HEK293 (cell line): ENCODE data around the gene CMTM2.

Experiments
- GLI2 ChIP-seq: fragments of 450-650 bp; formaldehyde crosslinking; IDR thresholded peaks from 2 replicates; pipeline ENCODE4; 2017; ENCODE audit warnings: missing biosample characterization, missing genetic modification characterization, low read depth, borderline replicate concordance
- KLF17 ChIP-seq: fragments of 450-650 bp; formaldehyde crosslinking; IDR thresholded peaks from 2 replicates; pipeline ENCODE4 v1.5.1; 2016; ENCODE audit warnings: missing biosample characterization, missing genetic modification characterization
- OVOL3 ChIP-seq: fragments of 450-650 bp; formaldehyde crosslinking; IDR thresholded peaks from 2 replicates; pipeline ENCODE4 v1.5.1; 2016; ENCODE audit warnings: missing biosample characterization, missing genetic modification characterization
- RBAK ChIP-seq: fragments of 450-650 bp; formaldehyde crosslinking; IDR thresholded peaks from 2 replicates; pipeline ENCODE4 v1.5.1; 2016; ENCODE audit warnings: missing biosample characterization, missing genetic modification characterization
- SP7 ChIP-seq: fragments of 450-650 bp; formaldehyde crosslinking; IDR thresholded peaks from 2 replicates; pipeline ENCODE4 v1.5.1; 2016; ENCODE audit warnings: missing biosample characterization, missing genetic modification characterization
- ZBTB7A ChIP-seq: fragments of 450-650 bp; formaldehyde crosslinking; IDR thresholded peaks from 2 replicates; pipeline ENCODE4 v1.5.1; 2016; ENCODE audit warnings: low read depth, missing biosample characterization, missing genetic modification characterization
- ZFP69B ChIP-seq: fragments of 450-650 bp; formaldehyde crosslinking; IDR thresholded peaks from 2 replicates; pipeline ENCODE4 v1.5.1; 2016; ENCODE audit warnings: missing biosample characterization, missing genetic modification characterization
- ZNF114 ChIP-seq: fragments of 450-650 bp; formaldehyde crosslinking; IDR thresholded peaks from 2 replicates; pipeline ENCODE4 v1.5.0; 2017; ENCODE audit warnings: missing biosample characterization, missing genetic modification characterization
- ZNF169 ChIP-seq: fragments of 450-650 bp; formaldehyde crosslinking; IDR thresholded peaks from 2 replicates; pipeline ENCODE4 v1.5.1; 2016; ENCODE audit warnings: missing biosample characterization, missing genetic modification characterization
- ZNF214 ChIP-seq: fragments of 450-650 bp; formaldehyde crosslinking; IDR thresholded peaks from 2 replicates; pipeline ENCODE4 v1.5.1; 2017; ENCODE audit warnings: missing biosample characterization, mild to moderate bottlenecking, missing genetic modification characterization, borderline replicate concordance
- ZNF24 ChIP-seq: fragments of 450-650 bp; formaldehyde crosslinking; IDR thresholded peaks from 2 replicates; pipeline ENCODE4 v1.5.1; 2016; ENCODE audit warnings: missing biosample characterization, missing genetic modification characterization
- ZNF266 ChIP-seq: fragments of 450-650 bp; formaldehyde crosslinking; IDR thresholded peaks from 2 replicates; pipeline ENCODE4 v1.5.1; 2016; ENCODE audit warnings: missing biosample characterization, missing genetic modification characterization, low read depth
- ZNF280C ChIP-seq: fragments of 450-650 bp; formaldehyde crosslinking; IDR thresholded peaks from 2 replicates; pipeline ENCODE4 v1.5.1; 2016; ENCODE audit warnings: missing biosample characterization, missing genetic modification characterization
- ZNF302 ChIP-seq: fragments of 450-650 bp; formaldehyde crosslinking; IDR thresholded peaks from 2 replicates; pipeline ENCODE4 v1.5.1; 2016; ENCODE audit warnings: missing biosample characterization, missing genetic modification characterization, low read depth
- ZNF37A ChIP-seq: fragments of 450-650 bp; IDR thresholded peaks from 2 replicates; pipeline ENCODE4 v1.5.1; 2018; ENCODE audit warnings: missing biosample characterization, missing genetic modification characterization
- ZNF433 ChIP-seq: fragments of 450-650 bp; formaldehyde crosslinking; IDR thresholded peaks from 2 replicates; pipeline ENCODE4 v1.5.1; 2016; ENCODE audit warnings: missing biosample characterization, missing genetic modification characterization, low read depth
- ZNF529 ChIP-seq: fragments of 450-650 bp; formaldehyde crosslinking; IDR thresholded peaks from 2 replicates; pipeline ENCODE4 v1.5.1; 2017; ENCODE audit warnings: missing genetic modification characterization, missing biosample characterization; ENCODE audit not compliant: insufficient replicate concordance
- ZNF548 ChIP-seq: fragments of 450-650 bp; formaldehyde crosslinking; IDR thresholded peaks from 2 replicates; pipeline ENCODE4 v1.5.1; 2016; ENCODE audit warnings: missing biosample characterization, missing genetic modification characterization
- ZNF558 ChIP-seq: fragments of 450-650 bp; formaldehyde crosslinking; IDR thresholded peaks from 2 replicates; pipeline ENCODE4 v1.5.1; 2016; ENCODE audit warnings: missing biosample characterization, missing genetic modification characterization
- ZNF560 ChIP-seq: fragments of 450-650 bp; formaldehyde crosslinking; IDR thresholded peaks from 2 replicates; pipeline ENCODE4 v1.5.1; 2017; ENCODE audit warnings: missing biosample characterization, missing genetic modification characterization, borderline replicate concordance
- ZNF624 ChIP-seq: fragments of 450-650 bp; formaldehyde crosslinking; IDR thresholded peaks from 2 replicates; pipeline ENCODE4 v1.5.1; 2017; ENCODE audit warnings: missing biosample characterization, missing genetic modification characterization
- ZNF654 ChIP-seq: fragments of 450-650 bp; formaldehyde crosslinking; IDR thresholded peaks from 2 replicates; pipeline ENCODE4 v1.5.1; 2016; ENCODE audit warnings: low read depth, missing biosample characterization, missing genetic modification characterization
- ZNF670 ChIP-seq: fragments of 450-650 bp; formaldehyde crosslinking; IDR thresholded peaks from 2 replicates; pipeline ENCODE4 v1.5.1; 2016; ENCODE audit warnings: missing biosample characterization, missing genetic modification characterization, low read depth
- ZNF701 ChIP-seq: fragments of 450-650 bp; formaldehyde crosslinking; IDR thresholded peaks from 2 replicates; pipeline ENCODE4 v1.5.1; 2016; ENCODE audit warnings: missing biosample characterization, missing genetic modification characterization
- ZNF785 ChIP-seq: fragments of 450-650 bp; formaldehyde crosslinking; IDR thresholded peaks from 2 replicates; pipeline ENCODE4 v1.5.1; 2016; ENCODE audit warnings: missing biosample characterization, missing genetic modification characterization
- ZNF791 ChIP-seq: fragments of 450-650 bp; formaldehyde crosslinking; IDR thresholded peaks from 2 replicates; pipeline ENCODE4 v1.5.1; 2016; ENCODE audit warnings: missing biosample characterization, missing genetic modification characterization
- TF ChIP-seq, protein P1 (sequence below): fragments of 450-650 bp; formaldehyde crosslinking; IDR thresholded peaks from 2 replicates; pipeline ENCODE4 v1.5.1; 2016; ENCODE audit warnings: missing biosample characterization, missing genetic modification characterization, borderline replicate concordance
- TF ChIP-seq, protein P2 (sequence below): sonication (generic); formaldehyde crosslinking; IDR thresholded peaks from 2 replicates; pipeline ENCODE4 v1.8.1; 2022; ENCODE audit warnings: mild to moderate bottlenecking, moderate library complexity, missing genetic modification reagents
- TF ChIP-seq, protein P3 (sequence below): fragments of 450-650 bp; formaldehyde crosslinking; conservative IDR thresholded peaks from 2 replicates; pipeline ENCODE4 v1.5.1; 2016; ENCODE audit warnings: low read depth, missing biosample characterization, missing genetic modification characterization

CMTM2 gene

GRCh38 chr16:66619534-66620428 is 40.5 kb downstream of the CMTM2 start (continued):
- TF ChIP-seq ZNF266 (tag by site-specific recombination) (no peak), ZNF654 (tag by site-specific recombination) (no peak), SP7 (peak; percentile 92), ZNF214 (tag by site-specific recombination) (no peak), KLF17 (no peak), OVOL3 (no peak), GLI2 (tag by site-specific recombination) (no peak), ZNF169 (tag by site-specific recombination) (no peak), ZNF24 (peak; percentile 83), ZBTB7A (tag by site-specific recombination) (no peak), ZNF560 (tag by site-specific recombination) (no peak), ZNF548 (tag by site-specific recombination) (no peak), ZNF433 (tag by site-specific recombination) (no peak), ZFP69B (tag by site-specific recombination) (peak; percentile 85), ZNF302 (tag by site-specific recombination) (no peak), ZNF791 (no peak), ZNF37A (tag by site-specific recombination) (no peak), ZNF280C (tag by site-specific recombination) (no peak), RBAK (tag by site-specific recombination) (no peak), ZNF114 (tag by site-specific recombination) (no peak), ZNF670 (tag by site-specific recombination) (no peak), ZNF624 (no peak), ZNF785 (no peak), ZNF529 (tag by site-specific recombination) (no peak), ZNF558 (tag by site-specific recombination) (0 out of 2 replicates have a peak, but pooled peaks have one; percentile 42), ZNF701 (tag by site-specific recombination) (no peak)
- TF ChIP-seq, protein P1, sequence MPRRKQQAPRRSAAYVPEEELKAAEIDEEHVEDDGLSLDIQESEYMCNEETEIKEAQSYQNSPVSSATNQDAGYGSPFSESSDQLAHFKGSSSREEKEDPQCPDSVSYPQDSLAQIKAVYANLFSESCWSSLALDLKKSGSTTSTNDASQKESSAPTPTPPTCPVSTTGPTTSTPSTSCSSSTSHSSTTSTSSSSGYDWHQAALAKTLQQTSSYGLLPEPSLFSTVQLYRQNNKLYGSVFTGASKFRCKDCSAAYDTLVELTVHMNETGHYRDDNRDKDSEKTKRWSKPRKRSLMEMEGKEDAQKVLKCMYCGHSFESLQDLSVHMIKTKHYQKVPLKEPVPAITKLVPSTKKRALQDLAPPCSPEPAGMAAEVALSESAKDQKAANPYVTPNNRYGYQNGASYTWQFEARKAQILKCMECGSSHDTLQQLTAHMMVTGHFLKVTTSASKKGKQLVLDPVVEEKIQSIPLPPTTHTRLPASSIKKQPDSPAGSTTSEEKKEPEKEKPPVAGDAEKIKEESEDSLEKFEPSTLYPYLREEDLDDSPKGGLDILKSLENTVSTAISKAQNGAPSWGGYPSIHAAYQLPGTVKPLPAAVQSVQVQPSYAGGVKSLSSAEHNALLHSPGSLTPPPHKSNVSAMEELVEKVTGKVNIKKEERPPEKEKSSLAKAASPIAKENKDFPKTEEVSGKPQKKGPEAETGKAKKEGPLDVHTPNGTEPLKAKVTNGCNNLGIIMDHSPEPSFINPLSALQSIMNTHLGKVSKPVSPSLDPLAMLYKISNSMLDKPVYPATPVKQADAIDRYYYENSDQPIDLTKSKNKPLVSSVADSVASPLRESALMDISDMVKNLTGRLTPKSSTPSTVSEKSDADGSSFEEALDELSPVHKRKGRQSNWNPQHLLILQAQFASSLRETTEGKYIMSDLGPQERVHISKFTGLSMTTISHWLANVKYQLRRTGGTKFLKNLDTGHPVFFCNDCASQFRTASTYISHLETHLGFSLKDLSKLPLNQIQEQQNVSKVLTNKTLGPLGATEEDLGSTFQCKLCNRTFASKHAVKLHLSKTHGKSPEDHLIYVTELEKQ (tag by site-specific recombination), result no peak
- TF ChIP-seq, protein P2, sequence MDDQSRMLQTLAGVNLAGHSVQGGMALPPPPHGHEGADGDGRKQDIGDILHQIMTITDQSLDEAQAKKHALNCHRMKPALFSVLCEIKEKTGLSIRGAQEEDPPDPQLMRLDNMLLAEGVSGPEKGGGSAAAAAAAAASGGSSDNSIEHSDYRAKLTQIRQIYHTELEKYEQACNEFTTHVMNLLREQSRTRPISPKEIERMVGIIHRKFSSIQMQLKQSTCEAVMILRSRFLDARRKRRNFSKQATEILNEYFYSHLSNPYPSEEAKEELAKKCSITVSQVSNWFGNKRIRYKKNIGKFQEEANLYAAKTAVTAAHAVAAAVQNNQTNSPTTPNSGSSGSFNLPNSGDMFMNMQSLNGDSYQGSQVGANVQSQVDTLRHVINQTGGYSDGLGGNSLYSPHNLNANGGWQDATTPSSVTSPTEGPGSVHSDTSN (CRISPR knock-in tag), result no peak
- TF ChIP-seq, protein P3, sequence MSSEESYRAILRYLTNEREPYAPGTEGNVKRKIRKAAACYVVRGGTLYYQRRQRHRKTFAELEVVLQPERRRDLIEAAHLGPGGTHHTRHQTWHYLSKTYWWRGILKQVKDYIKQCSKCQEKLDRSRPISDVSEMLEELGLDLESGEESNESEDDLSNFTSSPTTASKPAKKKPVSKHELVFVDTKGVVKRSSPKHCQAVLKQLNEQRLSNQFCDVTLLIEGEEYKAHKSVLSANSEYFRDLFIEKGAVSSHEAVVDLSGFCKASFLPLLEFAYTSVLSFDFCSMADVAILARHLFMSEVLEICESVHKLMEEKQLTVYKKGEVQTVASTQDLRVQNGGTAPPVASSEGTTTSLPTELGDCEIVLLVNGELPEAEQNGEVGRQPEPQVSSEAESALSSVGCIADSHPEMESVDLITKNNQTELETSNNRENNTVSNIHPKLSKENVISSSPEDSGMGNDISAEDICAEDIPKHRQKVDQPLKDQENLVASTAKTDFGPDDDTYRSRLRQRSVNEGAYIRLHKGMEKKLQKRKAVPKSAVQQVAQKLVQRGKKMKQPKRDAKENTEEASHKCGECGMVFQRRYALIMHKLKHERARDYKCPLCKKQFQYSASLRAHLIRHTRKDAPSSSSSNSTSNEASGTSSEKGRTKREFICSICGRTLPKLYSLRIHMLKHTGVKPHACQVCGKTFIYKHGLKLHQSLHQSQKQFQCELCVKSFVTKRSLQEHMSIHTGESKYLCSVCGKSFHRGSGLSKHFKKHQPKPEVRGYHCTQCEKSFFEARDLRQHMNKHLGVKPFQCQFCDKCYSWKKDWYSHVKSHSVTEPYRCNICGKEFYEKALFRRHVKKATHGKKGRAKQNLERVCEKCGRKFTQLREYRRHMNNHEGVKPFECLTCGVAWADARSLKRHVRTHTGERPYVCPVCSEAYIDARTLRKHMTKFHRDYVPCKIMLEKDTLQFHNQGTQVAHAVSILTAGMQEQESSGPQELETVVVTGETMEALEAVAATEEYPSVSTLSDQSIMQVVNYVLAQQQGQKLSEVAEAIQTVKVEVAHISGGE (tag by site-specific recombination), result no peak
